GM12873 (cell line): ENCODE results near the gene CRYZL1.

Experiments used
- TF ChIP-seq, protein P1 (sequence below): IDR thresholded peaks from 2 replicates; pipeline ENCODE4 v1.5.1; 2012; ENCODE audit warnings: low read depth, mild to moderate bottlenecking, moderate library complexity, low read length, control low read depth; ENCODE audit not compliant: insufficient read depth; ENCODE audit errors: missing control alignments

The CRYZL1 gene

DNA sequence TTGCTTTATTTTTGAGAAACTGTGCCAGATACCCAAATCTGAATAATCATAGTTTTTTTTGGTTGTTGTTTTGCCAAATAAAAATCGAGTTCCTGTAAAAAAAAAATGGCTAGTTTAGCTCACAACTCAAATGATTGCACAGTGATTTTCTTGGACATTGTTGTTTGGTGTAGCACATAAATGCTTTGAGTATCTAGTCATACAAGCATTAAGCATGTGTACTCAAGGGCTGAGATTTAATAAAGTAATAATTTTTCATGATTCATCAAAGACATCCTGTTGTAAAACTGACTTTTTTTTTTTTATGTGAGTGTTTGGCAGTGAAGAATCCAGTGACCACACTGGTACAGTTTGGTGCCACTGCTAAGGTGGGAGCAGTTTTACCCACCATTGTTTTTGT lies 19.6 kb upstream of the CRYZL1 start:
- TF ChIP-seq, protein P1, sequence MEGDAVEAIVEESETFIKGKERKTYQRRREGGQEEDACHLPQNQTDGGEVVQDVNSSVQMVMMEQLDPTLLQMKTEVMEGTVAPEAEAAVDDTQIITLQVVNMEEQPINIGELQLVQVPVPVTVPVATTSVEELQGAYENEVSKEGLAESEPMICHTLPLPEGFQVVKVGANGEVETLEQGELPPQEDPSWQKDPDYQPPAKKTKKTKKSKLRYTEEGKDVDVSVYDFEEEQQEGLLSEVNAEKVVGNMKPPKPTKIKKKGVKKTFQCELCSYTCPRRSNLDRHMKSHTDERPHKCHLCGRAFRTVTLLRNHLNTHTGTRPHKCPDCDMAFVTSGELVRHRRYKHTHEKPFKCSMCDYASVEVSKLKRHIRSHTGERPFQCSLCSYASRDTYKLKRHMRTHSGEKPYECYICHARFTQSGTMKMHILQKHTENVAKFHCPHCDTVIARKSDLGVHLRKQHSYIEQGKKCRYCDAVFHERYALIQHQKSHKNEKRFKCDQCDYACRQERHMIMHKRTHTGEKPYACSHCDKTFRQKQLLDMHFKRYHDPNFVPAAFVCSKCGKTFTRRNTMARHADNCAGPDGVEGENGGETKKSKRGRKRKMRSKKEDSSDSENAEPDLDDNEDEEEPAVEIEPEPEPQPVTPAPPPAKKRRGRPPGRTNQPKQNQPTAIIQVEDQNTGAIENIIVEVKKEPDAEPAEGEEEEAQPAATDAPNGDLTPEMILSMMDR, result no peak

DNA sequence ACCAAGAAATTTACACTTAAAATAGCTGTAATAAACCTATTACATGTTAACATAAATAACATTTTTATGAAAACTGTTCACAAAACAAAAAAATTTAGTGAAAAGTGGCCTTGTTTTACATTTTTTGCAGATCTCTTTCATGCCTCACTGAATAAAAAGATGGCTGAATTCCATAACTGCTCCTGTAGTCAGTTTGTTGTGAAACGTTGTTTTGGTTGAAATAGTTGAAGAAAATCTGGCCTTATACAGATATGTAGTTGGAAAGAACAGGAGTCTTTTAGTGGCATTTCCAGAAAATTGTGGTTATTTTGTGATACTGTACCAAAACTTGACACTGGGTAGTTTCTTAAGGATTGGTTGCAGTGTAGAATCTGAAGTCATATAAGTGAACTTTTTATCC lies 18.9 kb upstream of the CRYZL1 start:
- TF ChIP-seq, protein P1, result no peak

DNA sequence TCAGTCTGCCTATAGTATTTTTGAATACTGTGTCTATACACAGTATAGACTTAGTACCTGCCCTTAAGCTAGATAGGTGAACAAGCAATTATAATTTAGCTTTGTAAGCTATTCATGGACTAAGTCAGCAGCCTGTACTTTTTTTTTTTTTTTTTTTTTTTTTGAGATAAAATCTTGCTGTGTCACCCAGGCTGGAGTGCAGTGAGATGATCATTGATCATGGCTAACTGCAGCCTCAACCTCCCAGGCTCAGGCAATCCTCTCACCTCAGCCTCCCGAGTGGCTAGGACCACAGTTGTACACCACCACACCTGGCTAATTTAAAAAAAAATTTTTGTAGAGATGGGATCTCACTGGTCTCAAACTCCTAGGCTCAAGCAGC lies 18.0 kb upstream of the CRYZL1 start:
- TF ChIP-seq, protein P1, result no peak

DNA sequence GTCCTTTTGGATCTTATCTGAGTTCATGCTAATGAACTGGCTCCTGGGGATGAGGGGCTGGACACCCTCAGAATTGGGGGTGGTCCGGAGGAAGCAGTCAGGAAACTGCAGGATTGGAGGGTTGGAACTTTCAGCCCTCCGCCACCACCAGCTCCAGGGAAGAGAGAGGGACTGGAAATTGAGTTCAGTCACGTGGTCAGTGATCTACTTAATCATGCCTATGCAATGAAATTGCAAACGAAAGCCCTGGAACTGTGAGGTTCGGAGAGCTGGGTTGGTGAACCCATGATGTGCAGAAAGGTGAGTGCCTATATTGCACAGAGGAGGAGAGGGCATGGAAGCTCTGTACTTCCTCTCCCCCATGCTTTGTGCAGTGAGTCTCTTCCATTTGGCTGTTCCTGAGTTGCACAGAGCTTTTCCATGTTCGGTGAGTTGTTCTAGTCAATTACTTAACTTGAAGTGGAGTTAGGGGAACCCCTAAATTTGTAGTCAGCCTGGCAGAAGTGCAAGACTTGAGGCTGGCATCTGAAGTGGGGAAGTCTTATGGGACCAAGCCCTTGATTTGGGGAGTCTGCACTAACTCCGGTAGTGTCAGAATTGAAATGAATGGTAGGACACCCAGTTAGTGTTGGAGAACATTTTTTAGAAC lies 17.5 kb upstream of the CRYZL1 start:
- TF ChIP-seq, protein P1, result no peak

DNA sequence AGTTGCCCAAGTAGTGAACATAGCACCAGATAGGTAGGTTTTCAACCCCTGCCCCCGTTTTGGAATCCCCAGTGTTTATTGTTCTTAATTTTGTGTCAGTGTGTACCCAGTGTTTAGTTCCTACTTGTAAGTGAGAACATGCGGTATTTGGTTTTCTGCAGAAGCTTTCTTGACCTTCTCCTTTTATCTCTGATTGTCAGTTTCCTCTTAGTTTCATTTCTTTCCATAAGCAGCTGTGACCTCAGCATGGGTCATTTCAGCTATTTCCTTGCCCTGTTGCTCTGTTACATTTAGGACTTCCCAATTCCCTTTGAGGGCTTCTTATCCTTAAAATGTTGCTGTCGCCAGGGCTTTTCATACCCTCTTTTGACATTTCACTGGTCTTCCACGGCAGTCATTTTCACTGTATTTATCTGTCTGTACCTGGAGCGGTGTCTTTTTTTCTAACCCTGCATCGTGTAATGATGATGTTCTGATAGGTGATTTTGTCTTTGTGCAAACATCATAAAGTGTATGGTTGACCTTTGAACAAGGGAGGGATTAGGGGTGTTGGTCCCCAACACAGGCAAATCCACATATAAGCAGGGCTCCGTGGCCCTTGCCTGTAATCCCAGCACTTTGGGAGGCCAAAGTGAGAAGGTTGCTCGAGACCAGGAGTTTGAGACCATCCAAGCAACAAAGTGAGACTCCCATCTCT lies 15.7 kb upstream of the CRYZL1 start:
- TF ChIP-seq, protein P1, result no peak

DNA sequence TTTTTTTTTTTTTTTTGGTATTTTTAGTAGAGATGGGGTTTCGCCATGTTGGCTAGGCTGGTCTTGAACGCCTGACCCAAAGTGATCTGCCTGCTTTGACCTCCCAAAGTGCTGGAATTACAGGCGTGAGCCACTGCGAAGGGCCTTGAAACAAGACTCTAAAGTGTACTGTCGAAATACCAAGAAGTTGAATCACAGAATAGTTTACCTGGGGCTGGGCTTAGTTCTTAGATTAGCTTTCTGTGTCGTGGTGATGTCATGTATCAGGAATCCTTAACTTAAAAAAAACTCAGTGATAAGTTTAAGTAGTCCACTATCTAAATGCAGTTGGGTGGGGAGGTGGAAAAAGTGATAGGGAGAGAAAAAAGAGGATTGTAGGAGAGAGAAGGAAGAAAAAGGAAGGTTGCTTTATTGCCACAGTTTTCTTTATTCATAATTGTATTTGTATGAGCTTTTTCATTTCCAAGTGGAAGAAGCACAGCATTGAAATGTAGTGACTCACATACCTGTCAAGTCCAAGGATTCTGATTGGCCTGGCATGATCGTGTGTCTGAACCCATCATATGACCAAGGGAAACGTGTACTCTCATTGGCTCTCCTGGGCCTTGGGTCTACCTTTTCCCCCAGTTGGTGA lies 14.2 kb upstream of the CRYZL1 start:
- TF ChIP-seq, protein P1, result no peak

DNA sequence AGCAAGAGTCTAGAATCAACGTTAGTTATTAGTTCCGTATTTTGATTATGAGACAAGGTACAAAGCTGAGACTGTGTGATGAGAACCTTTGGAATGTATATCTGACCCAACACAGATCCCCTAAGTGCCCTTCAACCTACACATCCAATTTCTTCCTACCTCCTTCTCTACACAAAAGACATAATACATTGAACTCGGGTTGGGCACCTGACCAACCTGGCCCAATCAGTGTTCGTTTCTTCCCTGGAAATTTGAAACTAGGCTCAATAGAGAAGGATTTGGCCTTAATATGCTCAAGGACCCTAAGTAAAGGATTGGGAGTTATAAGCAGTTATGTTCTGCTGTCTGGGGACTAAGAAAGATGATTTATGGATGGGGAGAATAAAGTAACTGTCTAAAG lies 12.9 kb upstream of the CRYZL1 start:
- TF ChIP-seq, protein P1, result no peak
